ENCODE measurements around the gene OR8S1. TPM values are rescaled to one million over a fixed set of nuclear protein-coding genes. Genes with fewer than 3 reads are reported as not detected.

The OR8S1 gene
- total RNA-seq, 1 donor from 2014 or later: not detected

DNA sequence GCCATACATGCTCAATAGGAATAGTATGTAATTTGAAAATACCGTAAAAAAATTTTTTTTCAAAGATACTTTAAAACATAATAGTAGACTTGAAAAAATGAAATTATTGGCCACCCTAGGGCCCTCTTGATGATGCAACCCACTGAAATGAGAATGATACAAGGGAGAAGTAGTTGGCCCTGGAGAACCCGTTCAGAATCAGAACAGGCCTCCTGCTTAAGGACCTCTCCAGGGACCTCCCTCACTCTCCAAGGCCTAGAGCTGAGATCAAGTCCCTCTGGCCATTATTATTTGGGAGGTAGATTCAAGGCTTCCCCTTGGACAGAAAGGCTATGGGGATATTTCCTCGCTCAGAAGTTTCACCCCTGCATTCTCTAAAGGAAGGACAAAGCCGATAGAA is 32.5 kb downstream of the OR8S1 start:
- Mint-ChIP-seq H3K36me3 (ENCODE audit: insufficient read depth) (no peaks in the 10 kb centered on the region), H3K27ac (no peak overlapping the region), H3K4me1 (ENCODE audit: low read depth) (no peaks in the 10 kb centered on the region), H3K9me3 (ENCODE audit: low read depth) (no peaks in the 10 kb centered on the region), H3K27me3 (no peaks in the 10 kb centered on the region), H3K4me3 (ENCODE audit: low read depth) (no peak overlapping the region)
- TF ChIP-seq, protein P1, sequence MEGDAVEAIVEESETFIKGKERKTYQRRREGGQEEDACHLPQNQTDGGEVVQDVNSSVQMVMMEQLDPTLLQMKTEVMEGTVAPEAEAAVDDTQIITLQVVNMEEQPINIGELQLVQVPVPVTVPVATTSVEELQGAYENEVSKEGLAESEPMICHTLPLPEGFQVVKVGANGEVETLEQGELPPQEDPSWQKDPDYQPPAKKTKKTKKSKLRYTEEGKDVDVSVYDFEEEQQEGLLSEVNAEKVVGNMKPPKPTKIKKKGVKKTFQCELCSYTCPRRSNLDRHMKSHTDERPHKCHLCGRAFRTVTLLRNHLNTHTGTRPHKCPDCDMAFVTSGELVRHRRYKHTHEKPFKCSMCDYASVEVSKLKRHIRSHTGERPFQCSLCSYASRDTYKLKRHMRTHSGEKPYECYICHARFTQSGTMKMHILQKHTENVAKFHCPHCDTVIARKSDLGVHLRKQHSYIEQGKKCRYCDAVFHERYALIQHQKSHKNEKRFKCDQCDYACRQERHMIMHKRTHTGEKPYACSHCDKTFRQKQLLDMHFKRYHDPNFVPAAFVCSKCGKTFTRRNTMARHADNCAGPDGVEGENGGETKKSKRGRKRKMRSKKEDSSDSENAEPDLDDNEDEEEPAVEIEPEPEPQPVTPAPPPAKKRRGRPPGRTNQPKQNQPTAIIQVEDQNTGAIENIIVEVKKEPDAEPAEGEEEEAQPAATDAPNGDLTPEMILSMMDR (IDR thresholded peaks at IDR 0.05; ENCODE audit: unreplicated experiment): no peak
- DNase-seq (ENCODE audit: low spot score, unreplicated experiment): no peak

DNA sequence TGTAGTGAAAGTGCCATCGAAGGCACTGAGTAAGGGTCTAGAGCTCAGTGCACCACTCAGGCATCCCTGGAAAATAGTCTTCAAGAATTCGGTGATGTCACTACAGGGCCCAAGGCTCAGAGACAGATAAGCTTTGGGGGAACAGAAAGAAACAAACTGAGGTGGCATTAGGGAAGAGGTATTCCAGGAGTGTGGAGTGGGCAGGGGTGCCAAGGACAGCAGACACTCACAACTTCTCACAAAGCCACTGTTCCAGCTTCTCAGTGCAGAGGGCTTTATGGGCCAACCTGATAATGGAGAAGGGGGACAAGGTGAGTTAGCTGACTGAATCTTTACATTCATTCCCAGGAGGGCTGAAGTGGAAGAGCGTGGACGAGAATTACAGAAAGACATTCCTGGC is 42.3 kb downstream of the OR8S1 start:
- H3K4me1 Mint-ChIP-seq (ENCODE audit: low read depth): no peaks in the 10 kb centered on the region
- no peaks in the 10 kb centered on the region for H3K36me3 Mint-ChIP-seq (ENCODE audit: insufficient read depth)
- TF ChIP-seq, protein P1 (IDR thresholded peaks at IDR 0.05; ENCODE audit: unreplicated experiment): no peak
- DNase-seq (ENCODE audit: low spot score, unreplicated experiment): no peak
- H3K27me3 Mint-ChIP-seq: peaks cover 25% of the 10 kb centered on the region
- H3K9me3 Mint-ChIP-seq (ENCODE audit: low read depth): no peaks in the 10 kb centered on the region
- H3K4me3 Mint-ChIP-seq (ENCODE audit: low read depth): no peak overlapping the region
- no peak overlapping the region for H3K27ac Mint-ChIP-seq

DNA sequence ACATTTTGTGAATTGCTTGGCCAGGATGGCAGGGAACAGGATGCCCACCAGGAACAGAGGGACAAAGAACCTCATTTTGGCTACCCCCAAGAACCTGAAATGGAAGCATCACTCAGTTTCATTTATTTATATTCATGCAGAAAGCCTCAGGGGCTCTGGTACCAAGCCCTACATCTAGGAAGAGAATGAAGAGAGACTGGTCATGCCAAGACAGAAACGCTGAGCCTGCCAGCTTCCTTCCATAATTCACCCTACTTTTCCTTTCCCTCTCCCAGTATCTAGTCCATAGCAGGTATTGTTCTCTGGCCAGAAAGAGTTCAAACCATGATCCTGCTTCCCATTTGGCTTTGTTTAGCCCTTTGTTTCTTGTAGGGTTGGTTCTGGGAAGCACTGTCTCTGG is 44.5 kb downstream of the OR8S1 start, which contains the start of gene LALBA:
Gene LALBA (minus strand): TSS at position 101 of the 400 bp plus-strand sequence. CDS start 26 bp downstream, at position 75.
- no peak within 1 kb of the TSS for H3K27ac Mint-ChIP-seq
- H3K4me1 Mint-ChIP-seq (ENCODE audit: low read depth): no peaks in the 10 kb centered on the region
- H3K9me3 Mint-ChIP-seq (ENCODE audit: low read depth): no peaks in the 10 kb centered on the region
- H3K27me3 Mint-ChIP-seq: peaks cover 27% of the 10 kb centered on the region
- no peak for DNase-seq (ENCODE audit: low spot score, unreplicated experiment)
- no peaks in the 10 kb centered on the region for H3K36me3 Mint-ChIP-seq (ENCODE audit: insufficient read depth)
- no peak within 1 kb of the TSS for H3K4me3 Mint-ChIP-seq (ENCODE audit: low read depth)
- TF ChIP-seq, protein P1 (IDR thresholded peaks at IDR 0.05; ENCODE audit: unreplicated experiment): no peak

DNA sequence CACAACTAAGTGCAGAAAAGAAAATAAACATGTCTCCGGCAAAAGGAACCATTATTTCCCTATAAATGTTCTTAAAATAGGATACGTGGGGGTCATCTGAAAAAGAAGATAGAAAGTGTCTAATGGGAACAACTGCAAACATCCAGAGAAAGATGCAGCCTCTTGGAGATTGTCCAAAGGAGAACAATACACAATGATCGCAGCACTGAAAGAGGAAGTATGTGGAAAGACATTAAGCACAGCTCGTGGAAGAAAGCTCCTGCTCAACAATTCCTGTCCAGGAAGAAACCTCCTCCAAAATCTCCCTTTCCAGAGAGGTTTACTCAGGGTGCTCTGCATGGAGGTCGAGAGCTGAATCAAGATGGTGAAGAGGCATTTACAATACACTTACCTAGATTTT is 46.9 kb downstream of the OR8S1 start:
- peaks cover 24% of the 10 kb centered on the region for H3K27me3 Mint-ChIP-seq
- TF ChIP-seq, protein P1 (IDR thresholded peaks at IDR 0.05; ENCODE audit: unreplicated experiment): no peak
- no peaks in the 10 kb centered on the region for H3K36me3 Mint-ChIP-seq (ENCODE audit: insufficient read depth)
- no peak overlapping the region for H3K4me3 Mint-ChIP-seq (ENCODE audit: low read depth)
- no peak overlapping the region for H3K27ac Mint-ChIP-seq
- H3K4me1 Mint-ChIP-seq (ENCODE audit: low read depth): no peaks in the 10 kb centered on the region
- no peak for DNase-seq (ENCODE audit: low spot score, unreplicated experiment)
- H3K9me3 Mint-ChIP-seq (ENCODE audit: low read depth): no peaks in the 10 kb centered on the region

Other genes starting within 250 kb of the OR8S1 start
- gene ZNF641, start 174.7 kb upstream of the OR8S1 start, total RNA-seq: 33.5 and 34.2 TPM in 2 replicates
- gene ANP32D, start 53.1 kb upstream of the OR8S1 start, total RNA-seq: not detected in 2 replicates
- gene C12orf54, start 43.1 kb upstream of the OR8S1 start, total RNA-seq: not detected in 2 replicates
- not detected in 2 replicates for gene LALBA, start 44.4 kb downstream of the OR8S1 start, total RNA-seq
- gene KANSL2, start 156.6 kb downstream of the OR8S1 start, total RNA-seq: 49.5 and 54.4 TPM in 2 replicates
- 43.8 and 48.8 TPM in 2 replicates for gene CCNT1, start 191.1 kb downstream of the OR8S1 start, total RNA-seq